CD4-positive, alpha-beta T cell (primary cell): ENCODE data around the gene C11orf21. TPM values are rescaled to one million over a fixed set of nuclear protein-coding genes. Genes with fewer than 3 reads are reported as not detected.

Experiments
- ATAC-seq: fragments of 200-7000 bp; cut with Tn5 transposase; one replicate; pipeline ENCODE4 v1.10.0; 2022; ENCODE audit warnings: mild to moderate bottlenecking; ENCODE audit not compliant: poor library complexity
- CTCF ChIA-PET: fragments of 350-600 bp; sonication (Branson Sonifier 250); formaldehyde crosslinking; loops from one replicate; lab custom pipeline; 2021; ENCODE audit warnings: antibody characterized with exemption, inconsistent platforms; lab: Charles Lee
- POLR2A ChIA-PET: fragments of 350-600 bp; sonication (Branson Sonifier 250); formaldehyde crosslinking; loops from one replicate; lab custom pipeline; 2021; ENCODE audit warnings: antibody characterized with exemption, inconsistent platforms; lab: Charles Lee
- DNase-seq, 14 experiments: peaks; one replicate each; pipeline ENCODE4 v3.0.0-alpha.2; 2013 to 2020; ENCODE audit warnings: mixed read lengths in 2 of 14
- H3K27ac ChIP-seq, 2 donors: one replicate each; pipeline versions ENCODE4 v1.5.1 to v1.7.0; 2013; ENCODE audit warnings: low read length in 2 of 2, low read depth in 1 of 2, mild to moderate bottlenecking in 1 of 2
- H3K27me3 ChIP-seq, 2 experiments: 1 replicate in 1 of 2; 2 replicates in 1 of 2; pipeline versions ENCODE4 v1.6.1 to v1.7.0; 2013; ENCODE audit warnings: low read length in 2 of 2, control low read depth in 1 of 2, mild to moderate bottlenecking in 1 of 2, moderate library complexity in 1 of 2; ENCODE audit not compliant: insufficient read depth in 2 of 2, control insufficient read depth in 1 of 2
- H3K36me3 ChIP-seq: one replicate; pipeline ENCODE4 v1.6.1; 2013; ENCODE audit warnings: low read length, control low read depth; ENCODE audit not compliant: insufficient read depth
- H3K4me1 ChIP-seq: one replicate; pipeline ENCODE4 v1.6.1; 2013; ENCODE audit warnings: low read length, control low read depth; ENCODE audit not compliant: insufficient read depth
- H3K4me3 ChIP-seq: one replicate; pipeline ENCODE4 v1.5.1; 2013; ENCODE audit warnings: mild to moderate bottlenecking, low read length, moderate library complexity
- H3K9me3 ChIP-seq, 2 experiments: 1 replicate in 1 of 2; 2 replicates in 1 of 2; pipeline versions ENCODE4 v1.6.1 to v1.7.0; 2013; ENCODE audit warnings: low read length in 2 of 2, mild to moderate bottlenecking in 2 of 2, control low read depth in 1 of 2, moderate library complexity in 1 of 2; ENCODE audit not compliant: control insufficient read depth in 1 of 2, insufficient read depth in 1 of 2
- H3K27ac Mint-ChIP-seq: one replicate; pipeline ENCODE4 v1.8.0; 2020; ENCODE audit warnings: mixed read lengths
- H3K27me3 Mint-ChIP-seq: one replicate; pipeline ENCODE4 v1.8.0; 2021; ENCODE audit warnings: mixed read lengths
- H3K36me3 Mint-ChIP-seq: one replicate; pipeline ENCODE4 v1.8.0; 2021; ENCODE audit warnings: low read depth, mixed read lengths
- H3K4me1 Mint-ChIP-seq: one replicate; pipeline ENCODE4 v1.8.0; 2021; ENCODE audit warnings: low read depth, mixed read lengths
- H3K4me3 Mint-ChIP-seq: one replicate; pipeline ENCODE4 v1.8.0; 2020; ENCODE audit warnings: mild to moderate bottlenecking, mixed read lengths
- H3K9me3 Mint-ChIP-seq: one replicate; pipeline ENCODE4 v1.8.0; 2020; ENCODE audit warnings: mixed read lengths
- CTCF ChIP-seq: fragments of 200-600 bp; IDR thresholded peaks from one replicate; pipeline ENCODE4 v1.8.0; 2022; ENCODE audit warnings: antibody characterized with exemption, mild to moderate bottlenecking
- intact Hi-C, 2 experiments: fragments of 100-400 bp; cut with DNase I in 1 of 2; cut with micrococcal nuclease in 1 of 2; formaldehyde crosslinking; loops; one replicate each; pipeline versions ENCODE4 v1.15.1 to v1.9.0; 2023 to 2025; cut with DNase I, micrococcal nuclease
- total RNA-seq, 174 experiments: library from RNA in 2 of 174; stranded (reverse) in 2 of 174; gene quantifications; one replicate each; pipeline ENCODE4 v1.2.3 and lab custom pipeline; 2021 to 2026

The C11orf21 gene
- total RNA-seq, 2 experiments from 2014 or later: 71.2 to 71.7 TPM

- Mint-ChIP-seq H3K36me3 (no peaks in the 10 kb centered on the region), H3K4me1 (peaks cover 16% of the 10 kb centered on the region), H3K9me3 (no peaks in the 10 kb centered on the region), H3K27me3 (peaks cover 13% of the 10 kb centered on the region), H3K27ac (no peak overlapping the region), H3K4me3 (no peak overlapping the region)
- no peak for DNase-seq
- intact Hi-C loops: no loop called here
- Histone ChIP-seq H3K36me3 (no peaks in the 10 kb centered on the region), H3K4me3 (no peak overlapping the region), H3K4me1 (peaks cover 24% of the 10 kb centered on the region), H3K27me3 (peaks cover 1 to 4% of the 10 kb centered on the region in 2 experiments), H3K27ac (no peak overlapping the region), H3K9me3 (no peaks in the 10 kb centered on the region)
- no peak for ATAC-seq
- ChIA-PET POLR2A (no interaction called here), CTCF (no interaction called here)
- no peak for TF ChIP-seq CTCF
These were observed 39.2 kb downstream of the C11orf21 start for GRCh38 chr11:2262301-2263070.

GRCh38 chr11:2261436-2262230, 40.1 kb downstream of the C11orf21 start:
- H3K4me1 Mint-ChIP-seq: peaks cover 15% of the 10 kb centered on the region
- DNase-seq: peak in 1 of 14 experiments; percentile 5
- H3K9me3 Mint-ChIP-seq: no peaks in the 10 kb centered on the region
- no peaks in the 10 kb centered on the region for H3K27me3 ChIP-seq
- no peak overlapping the region for H3K27ac Mint-ChIP-seq
- H3K27me3 Mint-ChIP-seq: peaks cover 13% of the 10 kb centered on the region
- no peaks in the 10 kb centered on the region for H3K9me3 ChIP-seq
- H3K4me1 ChIP-seq: peaks cover 16% of the 10 kb centered on the region
- no peak overlapping the region for H3K4me3 Mint-ChIP-seq
- ChIA-PET CTCF (no interaction called here), POLR2A (no interaction called here)
- no peaks in the 10 kb centered on the region for H3K36me3 Mint-ChIP-seq
- H3K36me3 ChIP-seq: no peaks in the 10 kb centered on the region
- no peak overlapping the region for H3K4me3 ChIP-seq
- no peak for TF ChIP-seq CTCF
- no peak for ATAC-seq
- intact Hi-C loops: no loop called here
- H3K27ac ChIP-seq: no peak overlapping the region

GRCh38 chr11:2260491-2261364, 41.0 kb downstream of the C11orf21 start:
- H3K36me3 ChIP-seq: no peaks in the 10 kb centered on the region

More at GRCh38 chr11:2260491-2261364, 41.0 kb downstream of the C11orf21 start:
- no peaks in the 10 kb centered on the region for H3K36me3 Mint-ChIP-seq
- H3K4me3 ChIP-seq: no peak overlapping the region
- TF ChIP-seq CTCF: no peak
- H3K27me3 ChIP-seq: no peaks in the 10 kb centered on the region
- CTCF ChIA-PET: no interaction called here
- peaks cover 6% of the 10 kb centered on the region for H3K4me1 ChIP-seq
- no peak overlapping the region for H3K27ac ChIP-seq
- H3K27me3 Mint-ChIP-seq: peaks cover 6% of the 10 kb centered on the region
- no peak overlapping the region for H3K27ac Mint-ChIP-seq
- H3K4me3 Mint-ChIP-seq: no peak overlapping the region
- POLR2A ChIA-PET: no interaction called here
- intact Hi-C loops: no loop called here
- DNase-seq (peak in 1 of 14 experiments; percentile 9), ATAC-seq (no peak)
- H3K9me3 Mint-ChIP-seq: no peaks in the 10 kb centered on the region
- peaks cover 6% of the 10 kb centered on the region for H3K4me1 Mint-ChIP-seq
- no peaks in the 10 kb centered on the region for H3K9me3 ChIP-seq
